HUES48 (cell line): ENCODE data around the gene AP1G1.

Source experiments
- H3K27ac ChIP-seq: one replicate; pipeline ENCODE4 v1.7.0; 2013; ENCODE audit warnings: low read depth, low read length, inconsistent platforms
- H3K27me3 ChIP-seq: 2 replicates; pipeline ENCODE4 v1.6.1; 2013; ENCODE audit warnings: mild to moderate bottlenecking, low read length; ENCODE audit not compliant: control insufficient read depth, insufficient read depth
- H3K36me3 ChIP-seq: 2 replicates; pipeline ENCODE4 v1.6.1; 2013; ENCODE audit warnings: low read length; ENCODE audit not compliant: control insufficient read depth, insufficient read depth
- H3K4me1 ChIP-seq: 2 replicates; pipeline ENCODE4 v1.6.1; 2013; ENCODE audit warnings: mild to moderate bottlenecking, low read length; ENCODE audit not compliant: control insufficient read depth, insufficient read depth
- H3K4me3 ChIP-seq: 2 replicates; pipeline ENCODE4 v1.5.1; 2013; ENCODE audit warnings: mild to moderate bottlenecking, low read depth, low read length
- H3K9ac ChIP-seq: 2 replicates; pipeline ENCODE4 v1.6.1; 2013; ENCODE audit warnings: mild to moderate bottlenecking, low read depth, low read length, moderate library complexity
- H3K9me3 ChIP-seq: 2 replicates; pipeline ENCODE4 v1.6.1; 2013; ENCODE audit warnings: low read length; ENCODE audit not compliant: control insufficient read depth, insufficient read depth

AP1G1 gene

DNA sequence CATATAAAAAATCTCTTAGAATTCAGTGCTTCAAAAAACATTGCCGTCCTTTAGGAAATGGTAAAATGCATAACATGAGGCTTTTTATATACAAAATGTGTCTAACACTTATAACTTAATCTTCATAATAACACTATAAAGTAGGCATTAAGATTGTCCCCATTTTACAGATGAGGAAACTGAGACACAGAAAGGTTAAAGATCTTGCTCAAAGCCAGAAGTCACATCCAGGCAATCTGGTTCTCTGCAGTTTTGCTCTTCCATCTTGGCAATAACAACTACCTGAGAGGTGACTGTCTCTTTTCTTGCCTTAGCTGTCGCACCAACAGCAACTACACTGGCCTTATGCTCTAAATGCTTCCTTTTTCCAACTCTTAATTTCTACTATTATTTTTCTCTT is 24.5 kb downstream of the AP1G1 start:
- peaks cover 24% of the 10 kb centered on the region for H3K36me3 ChIP-seq

DNA sequence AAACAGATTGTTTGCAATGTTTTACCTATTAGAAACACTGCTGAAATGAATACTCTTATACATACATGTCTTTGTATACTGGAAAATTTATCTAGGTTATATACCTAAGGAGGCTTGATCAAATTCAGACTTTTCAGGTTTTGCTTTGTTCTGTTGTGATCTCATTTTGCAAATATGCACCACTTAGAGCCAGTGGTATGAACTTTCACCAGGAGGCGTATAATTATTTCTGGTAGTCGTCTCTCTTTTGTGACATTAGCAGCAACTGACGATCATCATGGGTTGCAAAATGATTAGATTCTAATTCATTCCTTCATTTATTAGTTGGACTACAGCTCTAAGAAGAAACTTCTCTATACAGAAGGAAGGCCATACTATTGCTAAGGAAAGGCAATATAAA is 26.9 kb downstream of the AP1G1 start:
- Histone ChIP-seq H3K4me1 (no peaks in the 10 kb centered on the region), H3K9me3 (no peaks in the 10 kb centered on the region), H3K36me3 (0 out of 2 replicates have a peak, but pooled peaks cover 8% of the 10 kb centered on the region), H3K4me3 (no peak overlapping the region), H3K27ac (no peak overlapping the region), H3K27me3 (no peaks in the 10 kb centered on the region), H3K9ac (no peak overlapping the region)

More for the DNA sequence above, 24.5 kb downstream of the AP1G1 start:
- H3K9ac ChIP-seq, result no peak overlapping the region
- H3K27ac ChIP-seq, result no peak overlapping the region
- no peaks in the 10 kb centered on the region for H3K4me1 ChIP-seq
- H3K27me3 ChIP-seq, result no peaks in the 10 kb centered on the region
- no peak overlapping the region for H3K4me3 ChIP-seq
- H3K9me3 ChIP-seq, result no peaks in the 10 kb centered on the region

- H3K36me3 ChIP-seq, result peaks cover 11% of the 10 kb centered on the region; the same call in 1 of the 2 replicates
- no peak overlapping the region for H3K27ac ChIP-seq
- H3K9me3 ChIP-seq, result no peaks in the 10 kb centered on the region
- no peak overlapping the region for H3K4me3 ChIP-seq
- H3K4me1 ChIP-seq, result no peaks in the 10 kb centered on the region
- no peaks in the 10 kb centered on the region for H3K27me3 ChIP-seq
- no peak overlapping the region for H3K9ac ChIP-seq
These were observed 28.0 kb downstream of the AP1G1 start for GRCh38 chr16:71780521-71781089.

DNA sequence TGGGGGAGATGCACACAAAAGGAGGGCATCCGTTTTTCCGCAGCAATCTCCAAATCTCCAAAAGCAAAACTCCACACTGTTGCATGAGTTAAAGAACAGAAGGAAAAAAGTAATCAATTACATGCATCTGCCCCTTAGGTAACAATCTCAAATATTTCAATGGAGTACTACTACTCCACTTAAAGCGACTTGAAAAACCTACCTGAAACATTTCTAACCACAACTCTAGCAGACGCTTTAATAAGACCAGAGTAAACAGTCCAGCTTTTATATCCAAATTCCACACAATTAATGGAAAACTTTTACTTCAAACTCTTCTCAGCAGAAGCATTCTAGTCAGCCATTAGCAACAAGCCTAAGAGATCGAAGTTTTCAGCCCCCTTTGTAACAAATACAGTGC is 29.9 kb downstream of the AP1G1 start:
- Histone ChIP-seq H3K4me3 (no peak overlapping the region), H3K36me3 (peaks cover 20% of the 10 kb centered on the region), H3K27ac (no peak overlapping the region), H3K9me3 (no peaks in the 10 kb centered on the region), H3K27me3 (no peaks in the 10 kb centered on the region), H3K9ac (no peak overlapping the region), H3K4me1 (no peaks in the 10 kb centered on the region)

DNA sequence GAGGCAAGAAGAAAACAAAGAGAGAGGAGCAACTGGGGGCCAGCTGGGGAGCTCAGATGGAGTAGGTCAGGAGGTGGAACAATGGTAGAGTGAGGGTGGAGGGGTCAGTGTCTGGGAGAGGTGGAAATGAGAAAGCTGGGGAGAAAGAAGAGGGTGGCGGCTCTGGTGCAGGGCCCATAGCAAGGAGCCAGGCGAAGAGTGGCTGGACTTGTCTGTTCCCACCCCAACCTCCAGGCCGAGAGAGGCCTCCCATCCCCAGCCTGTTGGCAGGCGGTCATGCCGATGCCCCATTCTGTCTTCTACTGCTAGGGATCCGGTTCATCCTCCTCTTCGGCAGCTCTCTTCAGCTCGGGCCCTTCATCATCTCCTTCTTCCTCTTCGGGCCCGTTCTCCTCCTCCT is 31.3 kb downstream of the AP1G1 start:
- Histone ChIP-seq H3K4me3 (no peak overlapping the region), H3K27me3 (no peaks in the 10 kb centered on the region), H3K9me3 (no peaks in the 10 kb centered on the region), H3K27ac (no peak overlapping the region), H3K36me3 (peaks cover 34% of the 10 kb centered on the region), H3K4me1 (no peaks in the 10 kb centered on the region), H3K9ac (no peak overlapping the region)

DNA sequence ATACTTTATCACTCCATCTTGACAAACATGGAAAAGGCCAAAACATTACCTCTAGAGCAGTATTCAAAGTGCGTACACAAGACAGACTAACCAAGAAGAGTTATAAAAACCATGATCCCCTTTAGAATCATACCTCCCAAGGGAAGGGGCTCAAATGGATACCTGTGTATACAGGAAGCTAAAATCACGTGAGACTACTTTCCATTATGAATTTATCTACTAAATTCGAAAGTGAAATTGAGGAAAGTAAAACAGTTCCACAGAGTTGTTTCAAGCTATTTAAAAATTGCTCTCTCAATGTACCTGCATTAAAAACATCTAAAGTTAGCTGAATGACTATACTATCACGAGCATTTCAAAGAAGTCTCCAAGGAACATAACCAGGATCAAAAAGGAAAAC is 32.7 kb downstream of the AP1G1 start:
- H3K36me3 ChIP-seq, result peaks cover 44% of the 10 kb centered on the region
- H3K9me3 ChIP-seq, result no peaks in the 10 kb centered on the region
- no peak overlapping the region for H3K4me3 ChIP-seq
- H3K4me1 ChIP-seq, result no peaks in the 10 kb centered on the region
- no peak overlapping the region for H3K9ac ChIP-seq
- no peaks in the 10 kb centered on the region for H3K27me3 ChIP-seq
- no peak overlapping the region for H3K27ac ChIP-seq

- no peak overlapping the region for H3K9ac ChIP-seq
- H3K4me3 ChIP-seq, result no peak overlapping the region
- peaks cover 66% of the 10 kb centered on the region for H3K36me3 ChIP-seq
- H3K9me3 ChIP-seq, result no peaks in the 10 kb centered on the region
- no peaks in the 10 kb centered on the region for H3K4me1 ChIP-seq
- H3K27me3 ChIP-seq, result no peaks in the 10 kb centered on the region
- H3K27ac ChIP-seq, result no peak overlapping the region
These were observed 37.1 kb downstream of the AP1G1 start for GRCh38 chr16:71771571-71771970.

GRCh38 chr16:71769222-71769621 is 39.4 kb downstream of the AP1G1 start:
- Histone ChIP-seq H3K9me3 (no peaks in the 10 kb centered on the region), H3K27ac (no peak overlapping the region), H3K4me1 (no peaks in the 10 kb centered on the region), H3K36me3 (peaks cover 69% of the 10 kb centered on the region), H3K9ac (no peak overlapping the region), H3K4me3 (no peak overlapping the region), H3K27me3 (no peaks in the 10 kb centered on the region)

DNA sequence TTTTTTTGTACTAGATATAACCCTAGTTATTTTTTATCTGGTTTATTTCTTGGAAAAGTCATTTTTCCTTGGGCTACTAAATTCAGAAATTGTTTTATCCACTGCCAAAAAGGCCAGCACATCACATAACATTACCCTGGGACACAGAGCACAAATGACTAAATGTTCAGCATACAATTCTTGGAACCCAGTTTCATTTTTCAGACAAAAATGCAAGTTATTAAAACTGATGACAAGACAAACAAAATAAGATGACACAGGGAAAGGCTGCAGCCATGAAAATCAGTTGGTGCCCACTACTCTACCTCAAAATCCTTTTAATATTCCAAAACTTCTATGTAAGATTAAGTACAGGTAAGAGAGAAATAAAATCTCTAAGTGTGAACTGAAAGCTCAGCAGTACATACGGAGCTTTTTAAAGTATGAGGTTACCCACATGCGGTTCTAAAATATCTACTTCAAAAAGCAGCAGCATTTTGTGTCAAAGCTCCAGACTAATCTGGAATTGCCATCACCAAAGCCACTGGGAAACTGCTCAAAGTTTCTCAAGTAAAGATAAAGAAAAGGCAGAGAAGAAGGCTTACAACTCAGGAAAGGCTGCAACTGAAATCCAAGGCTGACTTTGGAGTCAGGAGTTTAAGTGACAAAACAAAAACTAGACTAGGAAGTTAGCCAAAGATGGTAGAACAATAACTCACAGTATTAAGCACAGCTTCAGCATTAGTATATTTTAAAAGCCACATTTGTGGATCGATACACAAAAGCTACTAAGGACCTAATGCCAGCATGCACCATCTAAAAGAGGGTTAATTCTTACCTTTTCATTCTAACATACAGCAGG is 41.4 kb downstream of the AP1G1 start:
- Histone ChIP-seq H3K4me1 (no peaks in the 10 kb centered on the region), H3K27me3 (no peaks in the 10 kb centered on the region), H3K36me3 (peaks cover 70% of the 10 kb centered on the region), H3K27ac (no peak overlapping the region), H3K4me3 (no peak overlapping the region), H3K9me3 (no peaks in the 10 kb centered on the region), H3K9ac (no peak overlapping the region)

GRCh38 chr16:71762186-71762585 is 46.4 kb downstream of the AP1G1 start:
- Histone ChIP-seq H3K4me3 (no peak overlapping the region), H3K9ac (no peak overlapping the region), H3K4me1 (no peaks in the 10 kb centered on the region), H3K27ac (no peak overlapping the region), H3K9me3 (no peaks in the 10 kb centered on the region), H3K36me3 (peaks cover 71% of the 10 kb centered on the region), H3K27me3 (no peaks in the 10 kb centered on the region)

DNA sequence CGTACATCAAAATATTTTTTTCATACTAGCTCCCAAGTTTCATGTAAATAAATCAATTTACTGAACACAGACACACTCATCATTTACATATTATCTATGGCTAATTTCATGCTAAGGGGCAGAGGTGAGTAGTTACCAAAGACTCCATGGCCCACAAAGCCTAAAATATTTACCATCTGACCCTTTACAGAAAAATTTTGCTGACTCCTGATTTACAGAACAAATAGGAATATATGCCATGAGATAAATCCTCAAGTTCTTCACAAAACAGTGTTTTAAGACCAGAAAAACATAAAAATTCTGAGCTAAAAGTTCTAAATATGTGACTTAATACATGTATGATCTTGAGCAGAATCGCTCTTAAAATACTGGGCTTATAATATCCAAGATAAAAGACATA is 47.5 kb downstream of the AP1G1 start:
- peaks cover 79% of the 10 kb centered on the region for H3K36me3 ChIP-seq
- no peak overlapping the region for H3K9ac ChIP-seq
- no peak overlapping the region for H3K4me3 ChIP-seq
- H3K27ac ChIP-seq, result no peak overlapping the region
- H3K27me3 ChIP-seq, result no peaks in the 10 kb centered on the region
- no peaks in the 10 kb centered on the region for H3K9me3 ChIP-seq
- no peaks in the 10 kb centered on the region for H3K4me1 ChIP-seq
